ENCODE data around the gene PFKFB4.

Gene PFKFB4

DNA sequence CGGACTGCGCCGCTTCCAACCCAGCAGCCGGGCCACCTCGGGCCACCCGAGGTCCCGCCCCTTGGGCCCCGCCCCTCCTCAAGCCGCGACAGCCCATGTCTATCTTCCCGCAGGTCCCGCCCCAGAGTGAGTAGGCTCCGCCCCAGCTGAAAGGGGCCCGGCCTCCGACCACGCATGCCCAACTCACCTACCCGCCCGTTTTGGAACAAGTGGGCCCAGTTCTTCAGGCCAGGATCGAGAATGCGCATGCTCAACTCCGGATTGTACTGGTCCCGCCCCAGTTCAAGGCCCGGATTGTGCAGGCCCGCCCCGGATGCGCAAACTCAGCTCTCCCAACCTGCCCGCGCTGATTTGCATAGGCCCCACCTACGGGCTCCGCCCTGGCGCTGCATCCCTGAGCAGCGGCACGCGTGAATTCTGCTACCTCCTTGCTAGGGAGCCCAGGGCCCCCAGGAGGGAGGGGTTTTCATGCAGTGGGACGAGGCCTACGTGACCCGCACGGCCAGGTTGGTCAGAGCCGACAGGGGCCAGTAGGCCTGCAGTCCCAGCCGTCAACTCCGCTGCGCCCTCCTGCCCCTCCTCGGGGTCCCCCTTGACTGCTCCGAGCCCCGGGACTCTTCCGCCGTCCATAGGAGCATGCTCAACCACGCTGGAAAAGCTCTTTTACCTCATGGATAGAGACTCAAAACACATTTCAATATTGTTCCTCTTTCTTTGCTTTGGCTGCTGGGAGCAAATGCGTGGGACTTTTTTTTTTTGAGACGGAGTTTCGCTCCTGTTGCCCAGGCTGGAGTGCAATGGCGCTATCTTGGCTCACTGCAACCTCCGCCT is at the start of gene PFKFB4:
TSS of gene PFKFB4 (minus strand) at position 8 of the 831 bp plus-strand sequence. CDS start 26 bp downstream, outside the sequence.
- DNase-seq (ENCODE audit: low spot score) = peak; percentile 99
- ChIA-PET POLR2A (ENCODE audit: low non-redundant PET) (interaction anchor here (0.8 to 1.0 kb wide), 2 partner anchors 42 to 98 kb away, joined by 3 read pairs; no protein-coding TSS in a partner anchor), CTCF (no interaction called here)
- H3K27ac ChIP-seq = peak within 1 kb of the TSS; percentile 100
- TF ChIP-seq, protein P1, sequence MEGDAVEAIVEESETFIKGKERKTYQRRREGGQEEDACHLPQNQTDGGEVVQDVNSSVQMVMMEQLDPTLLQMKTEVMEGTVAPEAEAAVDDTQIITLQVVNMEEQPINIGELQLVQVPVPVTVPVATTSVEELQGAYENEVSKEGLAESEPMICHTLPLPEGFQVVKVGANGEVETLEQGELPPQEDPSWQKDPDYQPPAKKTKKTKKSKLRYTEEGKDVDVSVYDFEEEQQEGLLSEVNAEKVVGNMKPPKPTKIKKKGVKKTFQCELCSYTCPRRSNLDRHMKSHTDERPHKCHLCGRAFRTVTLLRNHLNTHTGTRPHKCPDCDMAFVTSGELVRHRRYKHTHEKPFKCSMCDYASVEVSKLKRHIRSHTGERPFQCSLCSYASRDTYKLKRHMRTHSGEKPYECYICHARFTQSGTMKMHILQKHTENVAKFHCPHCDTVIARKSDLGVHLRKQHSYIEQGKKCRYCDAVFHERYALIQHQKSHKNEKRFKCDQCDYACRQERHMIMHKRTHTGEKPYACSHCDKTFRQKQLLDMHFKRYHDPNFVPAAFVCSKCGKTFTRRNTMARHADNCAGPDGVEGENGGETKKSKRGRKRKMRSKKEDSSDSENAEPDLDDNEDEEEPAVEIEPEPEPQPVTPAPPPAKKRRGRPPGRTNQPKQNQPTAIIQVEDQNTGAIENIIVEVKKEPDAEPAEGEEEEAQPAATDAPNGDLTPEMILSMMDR (conservative IDR thresholded peaks at IDR 0.05; ENCODE audit: low read depth) = no peak

DNA sequence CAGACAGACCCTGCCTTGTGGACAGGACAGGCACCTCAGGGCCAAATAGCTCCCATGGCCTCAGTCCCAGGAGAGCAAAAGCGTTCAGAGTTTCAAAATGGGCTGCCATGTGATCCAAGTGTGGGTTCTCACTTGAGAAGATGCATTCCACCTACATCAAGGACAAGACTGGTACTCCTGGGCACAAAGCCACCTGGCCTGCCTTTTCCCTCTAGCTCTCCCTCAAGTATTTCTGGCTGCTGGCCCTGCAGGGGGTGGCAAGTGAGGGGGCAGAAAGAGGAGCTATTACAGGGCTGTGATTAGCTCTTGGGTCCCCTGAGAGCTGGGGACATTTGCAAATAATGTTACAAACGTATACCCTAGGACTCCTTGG is 45.0 kb upstream of the PFKFB4 start:
- POLR2A ChIA-PET (ENCODE audit: low non-redundant PET) = no interaction called here

DNA sequence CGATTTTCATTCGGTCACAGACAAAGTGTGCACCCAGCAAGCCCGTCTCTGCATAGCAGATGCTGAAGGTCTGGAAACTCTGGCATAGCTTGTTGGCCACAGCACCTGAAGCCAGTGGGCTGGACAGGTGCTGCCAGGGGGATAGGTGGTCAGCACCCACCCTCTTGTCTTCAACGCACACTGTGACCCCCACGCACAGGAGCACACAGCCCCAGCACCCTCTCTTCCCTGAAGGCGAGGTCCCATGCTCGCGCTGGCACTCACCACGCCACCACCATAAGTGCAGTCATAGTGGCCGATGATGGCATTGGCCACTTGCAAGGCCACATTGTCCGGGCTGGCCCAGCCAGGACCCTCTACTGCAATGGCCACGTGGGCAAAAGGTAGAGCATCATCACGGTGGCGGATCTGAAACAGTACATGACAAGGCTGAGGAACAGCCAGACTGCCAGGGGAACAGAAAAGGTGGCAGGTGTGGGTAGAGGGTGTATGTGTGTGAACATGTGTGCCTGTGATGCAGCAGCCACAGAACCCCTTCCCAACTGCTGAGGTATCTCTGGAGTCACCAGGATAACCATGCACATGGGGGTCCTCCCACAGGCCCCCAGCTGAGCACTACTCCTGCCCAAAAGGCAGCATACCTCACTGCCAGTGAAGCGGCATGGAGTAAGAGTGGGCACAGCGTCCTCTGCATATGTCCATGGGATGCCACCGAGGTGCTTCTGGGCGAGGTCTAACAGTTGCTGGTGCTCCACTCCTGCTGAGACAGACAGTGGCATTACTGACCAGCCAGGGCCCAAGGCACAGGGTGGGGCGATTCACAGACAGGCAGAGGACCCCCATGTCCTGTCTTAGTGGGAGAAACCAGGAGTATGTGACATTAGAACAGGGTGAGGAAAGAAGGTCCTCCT is 44.4 kb upstream of the PFKFB4 start:
- no peak for DNase-seq (ENCODE audit: low spot score)
- TF ChIP-seq, protein P1 (conservative IDR thresholded peaks at IDR 0.05; ENCODE audit: low read depth) = no peak
- CTCF ChIA-PET = no interaction called here
- POLR2A ChIA-PET (ENCODE audit: low non-redundant PET) = no interaction called here
- H3K27ac ChIP-seq = peak overlapping the region; percentile 100

More for the DNA sequence above, 45.0 kb upstream of the PFKFB4 start:
- CTCF ChIA-PET = interaction anchor here (0.6 kb wide), 1 partner anchor 201 kb away, joined by 3 read pairs; no protein-coding TSS in a partner anchor
- TF ChIP-seq, protein P1 (conservative IDR thresholded peaks at IDR 0.05; ENCODE audit: low read depth) = no peak
- DNase-seq (ENCODE audit: low spot score) = no peak
- H3K27ac ChIP-seq = peak overlapping the region; percentile 100

DNA sequence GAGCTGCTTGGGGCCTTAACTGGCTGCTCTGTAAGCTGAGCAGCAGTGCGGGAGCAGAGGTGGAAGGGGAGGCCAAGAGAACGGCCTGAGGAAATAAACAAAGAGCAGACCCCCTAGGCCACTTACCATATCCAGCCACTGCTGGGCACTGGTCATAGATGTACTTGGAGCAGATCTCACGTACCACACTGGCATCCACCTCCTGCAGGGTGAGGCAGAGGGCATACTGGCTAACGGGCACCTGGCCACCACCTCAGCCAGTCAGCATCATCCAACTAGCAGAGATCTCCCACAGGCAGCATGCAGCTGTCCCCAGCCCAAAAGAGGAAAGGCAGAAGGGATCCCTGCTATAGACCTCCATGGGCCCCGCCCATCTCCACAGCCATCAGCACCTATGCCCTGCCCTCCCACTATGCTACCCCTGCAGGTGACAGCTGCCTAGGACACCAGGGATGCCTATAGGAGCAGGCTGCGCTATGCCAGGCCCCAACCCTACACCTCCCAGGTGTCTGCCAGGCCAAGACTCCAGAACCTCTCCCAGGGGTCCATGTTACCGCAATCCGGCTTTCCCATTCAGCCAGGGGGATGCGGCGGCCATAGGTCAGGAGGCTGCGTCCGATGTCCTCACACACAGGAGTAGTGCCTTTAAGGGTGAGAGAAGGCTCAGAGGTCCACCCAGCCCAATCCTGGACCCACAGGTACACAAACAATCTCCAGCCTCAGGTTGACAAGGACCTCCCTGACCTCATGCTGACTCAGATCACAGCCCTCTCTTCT is 43.1 kb upstream of the PFKFB4 start:
- POLR2A ChIA-PET (ENCODE audit: low non-redundant PET) = interaction anchor here (0.6 kb wide), 1 partner anchor 10 kb away, joined by 4 read pairs; the partner anchor contains the start of gene UQCRC1
- no peak for DNase-seq (ENCODE audit: low spot score)
- peak overlapping the region; percentile 100 for H3K27ac ChIP-seq
- TF ChIP-seq, protein P1 (conservative IDR thresholded peaks at IDR 0.05; ENCODE audit: low read depth) = no peak
- CTCF ChIA-PET = interaction anchor here (1.4 kb wide), 1 partner anchor 10 kb away, joined by 3 read pairs; the partner anchor contains the start of gene UQCRC1

DNA sequence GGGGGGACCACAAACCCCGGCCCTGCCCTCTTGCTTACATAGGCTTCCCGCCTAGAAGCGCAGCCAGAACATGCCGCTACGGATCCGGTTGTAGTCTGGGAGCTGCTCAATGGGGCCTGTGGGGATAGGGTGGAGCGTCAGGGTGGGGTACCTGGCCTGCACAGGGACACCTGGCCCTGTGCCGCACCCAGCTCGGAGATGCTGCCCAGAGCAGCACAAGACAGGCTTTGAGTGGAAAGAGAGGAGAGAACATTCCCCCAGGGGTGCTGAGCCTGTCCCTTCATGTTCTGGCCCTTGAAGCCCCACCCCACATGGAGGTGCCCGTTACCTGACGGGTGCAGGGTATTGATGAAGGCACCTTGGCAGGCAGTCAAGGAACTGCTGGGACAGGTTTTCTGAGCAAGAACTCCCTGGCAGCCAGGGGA is 42.5 kb upstream of the PFKFB4 start:
- H3K27ac ChIP-seq = peak overlapping the region; percentile 100
- DNase-seq (ENCODE audit: low spot score) = peak; percentile 91
- ChIA-PET POLR2A (ENCODE audit: low non-redundant PET) (interaction anchor here (0.6 to 0.7 kb wide), 3 partner anchors 11 to 87 kb away, joined by 3 to 4 read pairs (median 3); partner anchors contain the start of genes PFKFB4 and UQCRC1), CTCF (interaction anchor here (1.4 kb wide), 1 partner anchor 10 kb away, joined by 3 read pairs; the partner anchor contains the start of gene UQCRC1)
- TF ChIP-seq, protein P1 (conservative IDR thresholded peaks at IDR 0.05; ENCODE audit: low read depth) = no peak

All from RWPE1 (cell line).